GM18858 (cell line): ENCODE data around the gene IQUB.
"Not testable (repeated sequence)": the region's sequence is repeated elsewhere in the genome, so short reads cannot be mapped to it uniquely, and the experiment has no call there.

ENCODE experiments used
- ATAC-seq: cut with Tn5 transposase; IDR thresholded peaks from one replicate; pipeline ENCODE4 v1.9.1; 2021; ENCODE audit not compliant: unreplicated experiment

Gene IQUB

GRCh38 chr7:123548406-123548805 is 14.0 kb upstream of the IQUB start:
- ATAC-seq, result no peak

- ATAC-seq, result no peak
Measured at GRCh38 chr7:123539871-123540270, 5.5 kb upstream of the IQUB start.

DNA sequence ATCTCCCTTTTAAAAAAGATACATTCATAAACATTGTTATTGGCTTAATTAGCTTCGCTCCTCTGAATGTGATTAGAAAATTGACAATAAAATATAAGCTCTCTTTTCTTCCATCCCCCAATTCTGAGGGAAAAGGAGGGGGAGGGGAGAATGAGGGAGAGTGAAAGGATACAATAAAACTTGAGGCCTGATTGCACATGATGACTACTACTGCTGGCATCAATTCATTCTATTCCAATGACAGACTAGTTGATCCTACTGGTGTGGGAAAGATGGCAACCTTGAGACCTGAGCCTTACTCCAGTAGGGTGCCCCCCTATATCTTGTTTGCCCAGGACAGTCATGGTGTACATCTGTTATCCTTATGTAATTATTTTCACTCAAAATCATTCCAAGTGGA is 4.5 kb upstream of the IQUB start:
- ATAC-seq, result no peak

GRCh38 chr7:123538189-123538714 is 3.9 kb upstream of the IQUB start:
- no peak for ATAC-seq

- ATAC-seq, result no peak
Measured at GRCh38 chr7:123537026-123537642, 2.7 kb upstream of the IQUB start.

GRCh38 chr7:123535517-123535916 is 1.1 kb upstream of the IQUB start:
- ATAC-seq, result no peak

DNA sequence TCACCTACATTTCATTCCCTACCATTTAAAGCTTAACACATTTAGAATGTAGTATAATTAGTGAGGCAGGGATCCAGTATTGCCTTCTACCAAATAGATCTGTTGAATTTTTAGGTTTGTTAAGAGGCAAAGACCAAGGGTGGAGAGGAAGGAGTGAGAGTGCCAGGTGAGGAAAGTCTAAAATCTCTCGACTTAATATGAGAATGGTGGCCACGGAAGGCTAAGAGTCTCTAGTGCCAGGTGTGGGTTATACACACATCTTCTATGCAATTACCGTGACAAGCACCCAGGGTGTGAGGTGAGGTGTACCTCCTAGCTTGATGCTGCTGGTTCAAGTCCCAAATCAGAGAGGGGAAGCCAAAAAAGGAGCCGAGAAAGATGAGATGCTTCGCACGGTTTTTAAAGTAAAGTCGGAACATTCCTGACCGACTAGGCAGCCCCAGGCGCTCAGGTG is 439 bp downstream of the IQUB start:
- ATAC-seq, result peak; percentile 10

GRCh38 chr7:123533553-123533917 is 860 bp downstream of the IQUB start:
- ATAC-seq, result no peak

GRCh38 chr7:123532788-123533552 is 1.4 kb downstream of the IQUB start:
- ATAC-seq, result not testable (repeated sequence)

DNA sequence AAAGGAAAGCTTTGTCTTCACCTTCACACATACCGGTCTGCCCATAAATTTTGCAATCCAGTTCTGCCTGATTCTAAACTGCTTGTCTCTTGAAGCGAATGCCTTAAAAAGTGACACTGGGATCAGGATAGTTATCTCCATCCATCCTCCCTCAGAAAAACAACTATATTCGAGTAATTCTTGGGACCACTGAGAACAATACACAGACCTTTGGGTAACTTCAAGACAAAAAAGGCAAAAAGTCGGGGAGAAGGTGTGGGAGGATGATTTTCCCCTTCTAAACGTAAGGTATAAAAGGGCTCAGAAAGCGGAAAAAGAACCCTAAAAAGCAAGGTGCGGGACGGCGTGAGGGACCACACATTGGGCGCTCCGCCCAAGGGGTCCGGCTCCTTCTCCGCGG is 2.1 kb downstream of the IQUB start:
- not testable (repeated sequence) for ATAC-seq

- ATAC-seq, result not testable (repeated sequence)
Measured at GRCh38 chr7:123530035-123530591, 4.3 kb downstream of the IQUB start.

DNA sequence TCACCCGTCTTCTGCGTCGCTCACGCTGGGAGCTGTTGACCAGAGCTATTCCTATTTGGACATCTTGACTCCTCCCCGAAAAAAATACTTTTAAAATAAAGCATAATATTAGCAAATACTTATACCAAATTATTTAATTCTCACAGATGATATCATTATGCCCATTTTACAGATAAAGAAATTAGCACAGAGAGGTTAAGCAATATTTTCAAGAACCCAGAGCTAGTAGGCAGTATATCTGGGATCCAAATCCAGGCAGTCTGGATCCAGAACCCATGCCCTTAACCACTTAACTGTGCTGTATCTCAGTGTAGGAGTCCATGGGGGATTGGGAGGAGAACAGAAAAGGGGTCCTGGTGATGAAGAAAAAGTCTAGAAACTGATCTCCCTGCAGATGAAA is 6.1 kb downstream of the IQUB start:
- no peak for ATAC-seq

DNA sequence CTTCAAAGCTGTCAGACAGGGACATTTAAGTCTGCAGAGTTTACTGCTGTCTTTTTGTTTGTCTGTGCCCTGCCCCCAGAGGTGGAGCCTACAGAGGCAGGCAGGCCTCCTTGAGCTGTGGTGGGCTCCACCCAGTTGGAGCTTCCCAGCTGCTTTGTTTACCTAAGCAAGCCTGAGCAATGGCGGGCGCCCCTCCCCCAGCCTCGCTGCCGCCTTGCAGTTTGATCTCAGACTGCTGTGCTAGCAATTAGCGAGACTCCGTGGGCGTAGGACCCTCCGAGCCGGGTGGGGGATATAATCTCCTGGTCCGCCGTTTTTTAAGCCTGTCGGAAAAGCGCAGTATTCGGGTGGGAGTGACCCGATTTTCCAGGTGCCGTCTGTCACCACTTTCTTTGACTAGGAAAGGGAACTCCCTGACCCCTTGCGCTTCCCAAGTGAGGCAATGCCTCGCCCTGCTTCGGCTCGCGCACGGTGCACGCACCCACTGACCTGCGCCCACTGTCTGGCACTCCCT is 6.6 kb downstream of the IQUB start:
- ATAC-seq, result not testable (repeated sequence)

- ATAC-seq, result not testable (repeated sequence)
Measured at GRCh38 chr7:123526533-123526932, 7.9 kb downstream of the IQUB start.

GRCh38 chr7:123522066-123522465 is 12.3 kb downstream of the IQUB start:
- no peak for ATAC-seq

DNA sequence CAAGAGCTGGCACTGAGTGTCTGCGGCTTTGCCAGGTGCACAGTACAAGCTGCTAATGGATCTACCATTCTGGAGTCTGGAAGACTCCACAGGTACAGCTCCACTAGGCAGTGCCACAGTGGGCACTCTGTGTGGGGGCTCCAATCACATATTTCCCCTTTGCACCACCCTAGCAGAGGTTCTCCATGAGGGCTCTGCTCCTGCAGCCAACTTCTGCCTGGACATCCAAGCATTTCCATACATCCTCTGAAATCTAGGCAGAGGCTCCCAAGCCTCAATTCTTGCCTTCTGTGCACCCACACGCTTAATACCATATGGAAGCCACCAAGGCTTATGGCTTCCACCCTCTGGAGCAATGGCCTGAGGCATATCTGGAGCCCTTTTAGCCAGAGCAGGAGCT is 29.2 kb downstream of the IQUB start:
- no peak for ATAC-seq

GRCh38 chr7:123502201-123502600 is 32.2 kb downstream of the IQUB start:
- ATAC-seq, result no peak

DNA sequence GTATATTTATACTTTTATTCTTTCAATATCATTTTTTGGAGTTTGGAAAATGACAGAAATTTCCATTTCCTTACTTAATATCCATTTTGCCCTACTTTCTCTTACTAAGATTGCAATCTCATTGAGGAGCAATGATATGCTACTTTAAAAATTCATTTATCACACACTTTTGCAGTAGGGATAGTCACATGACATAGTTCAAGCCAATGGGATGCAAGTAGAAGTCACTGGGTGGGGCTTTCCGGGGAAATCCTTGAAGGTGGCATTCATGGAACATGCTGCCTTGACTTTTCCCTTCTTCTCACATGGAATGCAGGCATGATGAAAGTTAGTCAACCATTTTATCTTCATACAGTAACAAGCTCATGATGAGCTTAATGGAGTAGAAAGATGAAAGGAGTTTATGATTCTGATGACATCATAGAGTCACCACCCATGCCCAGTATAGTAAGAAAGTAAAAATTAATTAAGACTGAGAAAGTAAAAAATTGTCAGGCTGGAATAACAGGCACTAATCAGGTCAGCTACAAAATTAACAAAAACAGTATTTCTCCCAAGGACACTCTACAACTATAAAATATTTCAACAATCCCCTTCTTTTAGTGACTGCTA is 33.4 kb downstream of the IQUB start:
- no peak for ATAC-seq

- ATAC-seq, result no peak
Measured at GRCh38 chr7:123499211-123499970, 35.0 kb downstream of the IQUB start.

GRCh38 chr7:123498601-123499000 is 35.8 kb downstream of the IQUB start:
- no peak for ATAC-seq

- ATAC-seq, result no peak
Measured at GRCh38 chr7:123498031-123498430, 36.4 kb downstream of the IQUB start.
